Measurements from ENCODE around the gene CAPN2.
"Not testable (repeated sequence)": the region's sequence is repeated elsewhere in the genome, so short reads cannot be mapped to it uniquely, and the experiment has no call there.

The CAPN2 gene

DNA sequence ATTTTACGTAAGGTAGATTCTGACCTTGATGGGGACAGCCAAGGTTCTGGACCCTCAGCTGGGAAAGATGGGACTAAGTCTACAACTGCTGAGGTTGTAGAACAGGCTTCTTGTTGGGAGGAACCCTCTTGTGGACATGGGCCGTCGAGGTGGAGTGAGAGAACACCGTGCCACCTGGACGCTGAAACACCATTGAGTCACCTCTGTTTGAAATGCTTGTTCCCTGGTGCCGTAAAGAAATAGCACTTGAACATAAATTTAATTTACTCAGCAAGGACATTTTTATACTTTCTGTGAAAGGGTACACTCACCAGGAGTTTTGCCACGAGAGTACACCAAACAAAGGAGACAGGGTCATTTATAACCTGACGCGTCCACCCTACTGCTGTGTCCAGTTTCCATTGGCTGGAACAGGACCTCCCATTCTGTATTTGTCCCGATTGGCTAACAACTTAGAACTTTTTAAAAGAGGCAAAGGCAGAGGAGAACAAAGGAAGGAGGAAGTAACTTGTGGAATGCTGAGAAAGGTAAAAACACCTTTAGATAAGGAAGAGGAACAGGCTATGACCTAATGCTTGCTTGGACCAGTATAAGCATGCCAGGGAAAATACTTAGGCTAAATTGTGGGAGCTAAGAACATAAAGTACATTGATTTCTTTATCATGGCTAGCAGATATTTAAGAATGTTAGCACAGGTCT, 27.8 kb downstream of the CAPN2 start:
- DNase-seq: not testable (repeated sequence)

- DNase-seq: no peak
Observed at GRCh38 chr1:223741861-223742260, 29.5 kb downstream of the CAPN2 start.

DNA sequence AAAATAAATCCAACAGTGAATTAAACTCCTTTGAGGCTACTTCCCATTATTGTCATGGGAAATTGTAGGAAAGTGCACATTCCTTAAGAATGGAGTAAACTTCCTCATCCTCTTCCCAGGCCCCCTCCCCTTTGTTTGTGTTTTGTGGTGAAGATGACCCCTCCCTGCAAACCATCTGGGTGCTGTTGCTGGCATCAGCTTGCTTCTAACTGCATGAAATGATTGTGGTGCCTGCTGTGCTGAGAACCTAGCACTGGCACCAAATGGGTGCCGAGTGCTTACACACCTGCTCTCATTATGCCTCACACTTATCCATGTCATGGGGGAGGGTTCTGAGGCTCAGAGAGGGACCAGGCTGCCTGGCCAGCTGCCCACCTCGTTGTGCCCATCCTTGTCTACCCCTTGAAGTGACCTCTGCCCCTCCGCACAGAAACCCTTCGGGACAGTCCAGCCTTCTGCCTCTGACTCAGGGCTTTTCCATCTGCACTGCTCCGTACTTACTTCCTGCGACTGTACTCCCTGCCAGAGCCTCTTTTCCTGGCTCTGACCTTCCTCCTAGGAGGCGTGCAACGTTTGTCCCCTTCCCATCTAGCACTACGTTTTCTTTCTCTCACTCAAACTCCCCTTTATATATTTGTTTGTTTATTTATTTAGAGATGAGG, 30.6 kb downstream of the CAPN2 start:
- DNase-seq: peak in 1 of 2 experiments; percentile 2

DNA sequence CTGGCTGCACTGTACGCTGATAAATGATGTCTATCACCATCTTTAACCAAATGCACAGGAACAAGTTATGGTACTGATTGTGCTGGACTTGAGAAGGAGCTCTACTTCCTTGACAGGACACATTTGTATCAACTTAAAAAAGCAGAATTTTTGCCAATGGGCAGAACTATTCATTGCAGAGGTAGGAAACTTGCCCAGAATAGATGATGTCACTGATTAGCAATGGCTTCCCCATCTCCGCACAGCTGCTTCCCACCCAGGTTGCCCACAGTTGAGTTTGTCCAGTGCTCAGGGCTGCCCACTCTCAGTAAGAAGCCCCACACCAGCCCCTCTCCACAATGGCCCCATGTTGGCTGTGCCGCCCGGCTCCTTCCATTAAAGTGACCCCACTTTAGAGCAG, 33.4 kb downstream of the CAPN2 start:
- no peak for DNase-seq

DNA sequence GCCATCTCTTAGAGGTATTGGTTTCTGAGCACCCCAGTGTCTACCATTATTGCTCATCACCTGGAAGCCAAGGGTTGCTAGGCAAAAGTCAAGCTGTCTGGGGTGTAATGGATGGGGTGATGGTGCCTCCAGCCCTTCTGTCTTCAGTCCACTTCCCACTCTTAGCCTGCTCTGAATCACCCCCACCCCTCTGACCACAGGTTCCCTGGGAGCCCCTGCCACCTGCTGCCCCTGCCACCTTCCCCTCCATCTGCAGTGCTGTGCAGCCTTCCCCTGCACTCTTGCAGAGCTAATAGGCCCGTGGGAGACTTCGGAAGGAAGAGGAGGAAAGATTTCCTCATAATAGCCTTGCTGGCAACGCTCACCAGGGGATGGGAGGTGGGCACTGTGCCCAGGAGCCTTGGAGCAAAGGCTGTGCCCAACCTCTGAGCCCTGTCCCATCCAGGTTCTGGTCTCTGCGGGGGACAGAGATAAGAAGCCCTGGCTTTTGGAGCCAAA, 35.5 kb downstream of the CAPN2 start:
- DNase-seq: no peak

DNA sequence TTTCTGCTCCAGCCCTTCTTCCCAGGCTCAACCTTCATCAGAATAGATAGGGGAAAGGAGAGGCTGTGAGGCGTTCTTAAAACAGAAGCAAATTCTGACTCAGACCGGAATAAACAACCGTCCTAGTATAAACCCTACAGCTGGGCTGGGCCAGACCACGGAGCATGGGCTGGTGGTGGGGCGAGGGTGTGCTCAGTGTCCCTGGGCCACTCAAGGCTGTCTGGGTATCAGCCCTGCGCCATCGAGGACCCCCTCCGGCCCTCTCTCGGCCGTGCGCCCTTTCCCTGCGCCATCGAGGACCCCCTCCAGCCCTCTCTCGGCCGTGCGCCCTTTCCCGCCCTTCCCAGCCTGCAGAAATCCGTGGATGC, 36.0 kb downstream of the CAPN2 start:
- no peak for DNase-seq

DNA sequence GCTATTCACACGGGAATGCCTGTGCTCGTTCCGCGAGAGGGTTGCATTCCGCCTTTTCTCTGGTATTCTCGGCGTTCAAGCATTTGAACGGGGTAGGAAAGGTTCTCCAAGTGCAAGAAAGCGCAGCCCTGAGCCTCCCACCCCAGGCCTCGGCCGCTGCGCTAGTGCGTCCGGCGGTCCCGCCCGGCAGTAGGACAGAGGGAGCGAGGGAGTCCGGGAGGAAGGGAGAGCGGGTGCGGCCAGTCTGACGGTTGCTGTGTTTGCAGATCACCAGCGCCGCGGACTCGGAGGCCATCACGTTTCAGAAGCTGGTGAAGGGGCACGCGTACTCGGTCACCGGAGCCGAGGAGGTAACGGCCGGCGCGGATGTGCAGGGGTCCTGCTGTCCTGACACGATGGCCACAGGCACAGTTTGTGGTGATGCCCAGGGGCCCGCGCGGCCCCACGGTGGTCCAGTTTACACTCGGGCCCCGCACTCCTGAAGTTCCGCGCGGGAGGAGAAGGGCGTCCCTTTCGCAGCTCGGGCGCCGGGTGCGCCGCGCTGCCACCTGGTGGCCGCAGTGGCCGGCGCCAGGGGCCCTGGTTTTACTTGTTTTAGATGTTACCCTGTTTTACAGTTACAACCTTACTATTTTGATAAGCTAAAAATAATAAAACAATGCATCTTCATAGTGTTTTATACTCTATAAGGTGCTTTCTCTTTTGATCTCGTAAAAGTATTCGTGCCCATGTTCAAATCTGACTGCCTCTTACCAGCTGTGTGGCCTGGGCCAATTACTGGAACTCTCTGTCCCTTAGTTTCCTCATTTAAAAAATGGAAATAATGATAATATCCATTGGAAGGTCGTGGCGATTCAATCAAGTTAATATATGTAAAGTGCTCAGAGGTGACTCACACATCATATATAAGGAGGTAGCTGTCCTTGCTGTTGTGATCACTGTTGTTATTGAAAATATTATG, 36.7 kb downstream of the CAPN2 start:
- DNase-seq: no peak

DNA sequence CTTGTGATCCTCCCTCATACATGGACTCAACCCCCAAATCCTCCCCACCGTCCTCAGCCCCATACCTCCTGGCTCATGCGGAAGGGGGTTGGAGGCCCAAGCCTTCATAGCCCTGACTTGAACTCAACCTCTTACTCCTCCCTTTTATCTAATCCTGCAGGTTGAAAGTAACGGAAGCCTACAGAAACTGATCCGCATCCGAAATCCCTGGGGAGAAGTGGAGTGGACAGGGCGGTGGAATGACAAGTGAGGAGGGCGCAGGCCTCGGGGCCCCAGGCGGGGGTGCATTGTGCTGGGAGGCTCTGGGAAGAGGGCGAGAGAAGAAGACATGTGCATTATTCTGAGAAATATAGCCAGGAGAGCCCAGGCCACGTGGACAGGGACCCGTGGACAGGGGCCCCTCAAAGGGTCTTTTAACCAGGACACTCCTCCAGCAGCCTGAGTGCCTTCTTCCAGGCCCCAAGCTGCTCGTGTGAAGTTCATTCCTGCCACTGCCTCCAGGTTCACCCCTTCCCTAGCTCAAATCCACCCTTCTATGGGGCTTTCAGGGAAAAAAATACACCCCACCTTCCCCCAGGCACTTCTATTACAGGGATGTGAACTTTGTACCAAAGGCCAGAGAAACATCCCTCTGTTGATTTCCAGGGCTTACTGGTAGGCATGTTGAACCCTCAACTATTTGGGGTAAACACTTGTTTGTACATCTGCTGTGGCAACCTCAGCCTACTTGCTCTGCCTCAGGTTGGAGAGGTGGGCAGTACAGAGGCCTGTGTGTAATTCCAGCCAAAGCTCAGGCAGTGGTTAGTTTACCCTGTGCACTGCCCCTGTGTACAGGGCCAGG, 38.6 kb downstream of the CAPN2 start:
- no peak for DNase-seq

DNA sequence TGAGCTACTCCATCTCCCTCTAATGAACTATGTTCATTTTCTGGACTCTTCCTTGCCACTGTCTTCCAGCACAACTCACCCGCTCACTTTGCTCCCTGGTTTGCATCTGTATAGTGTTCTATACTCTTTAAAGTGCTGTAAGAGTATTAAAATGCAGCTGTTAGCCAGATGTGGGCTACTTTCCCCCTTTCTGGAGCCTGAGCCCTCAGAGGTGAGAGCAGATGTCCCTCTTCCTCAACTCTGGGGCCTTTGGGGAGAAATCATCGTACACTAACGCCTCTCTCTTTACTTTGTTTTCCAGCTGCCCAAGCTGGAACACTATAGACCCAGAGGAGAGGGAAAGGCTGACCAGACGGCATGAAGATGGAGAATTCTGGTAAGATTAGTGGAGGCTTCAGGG, 39.4 kb downstream of the CAPN2 start:
- DNase-seq: no peak

- DNase-seq: no peak
Observed at GRCh38 chr1:223752721-223753515, 40.6 kb downstream of the CAPN2 start.

DNA sequence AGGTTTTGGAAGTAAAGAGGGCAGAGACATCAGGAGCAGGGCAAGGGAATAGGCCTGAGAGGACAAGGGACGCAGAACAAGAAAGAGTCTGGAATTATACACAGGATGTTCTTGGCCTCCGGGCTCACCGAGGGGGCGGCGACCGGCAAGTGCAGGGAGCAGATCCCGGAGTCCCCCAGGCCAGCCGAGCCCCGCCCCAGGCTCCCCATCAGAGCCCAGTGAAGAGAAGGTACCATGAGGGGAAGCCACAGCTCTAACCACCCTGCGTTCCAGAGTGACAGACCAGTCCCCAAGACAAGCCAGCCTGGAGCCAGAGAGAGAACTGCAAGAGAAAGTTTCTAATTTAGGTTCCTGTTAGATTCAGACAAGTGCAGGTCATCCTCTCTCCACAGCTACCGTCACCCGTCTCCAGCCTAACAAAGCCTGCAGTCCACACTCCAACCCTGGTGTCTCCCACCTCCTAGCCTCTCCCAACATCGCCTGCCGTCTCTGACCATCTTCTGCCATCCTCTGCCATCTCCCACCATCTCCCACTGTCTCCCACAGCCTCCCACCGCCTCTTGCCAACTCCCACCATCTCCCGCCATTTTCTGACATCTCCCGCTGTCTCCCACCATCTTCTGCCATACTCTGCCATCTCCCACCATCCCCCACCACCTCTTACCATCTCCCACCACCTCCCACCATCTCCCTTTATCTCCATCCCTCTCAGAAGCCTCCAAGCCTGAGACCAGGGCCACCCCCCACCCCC, 42.5 kb downstream of the CAPN2 start:
- DNase-seq: no peak

- DNase-seq: no peak
Observed at GRCh38 chr1:223755432-223755792, 43.1 kb downstream of the CAPN2 start.

- DNase-seq: no peak
Observed at GRCh38 chr1:223755992-223756775, 43.8 kb downstream of the CAPN2 start.

- no peak for DNase-seq
Observed at GRCh38 chr1:223756806-223757700, 44.7 kb downstream of the CAPN2 start.

- DNase-seq: no peak
Observed at GRCh38 chr1:223758734-223759133, 46.4 kb downstream of the CAPN2 start.

DNA sequence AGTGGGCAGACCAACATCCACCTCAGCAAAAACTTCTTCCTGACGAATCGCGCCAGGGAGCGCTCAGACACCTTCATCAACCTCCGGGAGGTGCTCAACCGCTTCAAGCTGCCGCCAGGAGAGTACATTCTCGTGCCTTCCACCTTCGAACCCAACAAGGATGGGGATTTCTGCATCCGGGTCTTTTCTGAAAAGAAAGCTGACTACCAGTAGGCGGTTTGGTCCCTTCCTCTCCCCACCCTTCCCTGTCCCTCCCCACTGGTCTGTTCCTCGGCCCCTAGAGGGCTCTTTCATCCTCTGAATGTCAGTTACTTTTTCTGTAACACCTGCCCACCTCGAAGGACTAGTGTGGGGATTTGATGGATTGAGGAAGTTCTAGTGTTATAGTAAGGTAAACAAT, 46.9 kb downstream of the CAPN2 start:
- DNase-seq: no peak

DNA sequence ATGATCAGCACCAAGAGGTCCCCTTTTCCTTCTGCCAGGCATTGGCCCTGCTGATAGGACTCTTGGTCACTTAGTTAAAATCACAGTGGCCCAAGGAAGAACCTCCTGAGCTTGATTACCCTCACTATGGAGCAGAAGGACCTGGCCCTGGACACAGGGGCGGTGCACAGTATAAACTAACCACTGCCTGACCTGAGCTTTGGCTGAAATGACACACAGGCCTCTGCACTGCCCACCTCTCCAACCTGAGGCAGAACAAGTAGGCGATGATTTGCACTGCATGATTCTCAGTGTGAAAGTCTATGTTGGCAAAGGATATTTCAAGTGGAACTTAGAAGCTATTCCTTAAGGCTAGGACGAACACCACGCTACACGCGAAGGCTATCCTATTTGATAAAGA, 48.5 kb downstream of the CAPN2 start:
- no peak for DNase-seq

DNA sequence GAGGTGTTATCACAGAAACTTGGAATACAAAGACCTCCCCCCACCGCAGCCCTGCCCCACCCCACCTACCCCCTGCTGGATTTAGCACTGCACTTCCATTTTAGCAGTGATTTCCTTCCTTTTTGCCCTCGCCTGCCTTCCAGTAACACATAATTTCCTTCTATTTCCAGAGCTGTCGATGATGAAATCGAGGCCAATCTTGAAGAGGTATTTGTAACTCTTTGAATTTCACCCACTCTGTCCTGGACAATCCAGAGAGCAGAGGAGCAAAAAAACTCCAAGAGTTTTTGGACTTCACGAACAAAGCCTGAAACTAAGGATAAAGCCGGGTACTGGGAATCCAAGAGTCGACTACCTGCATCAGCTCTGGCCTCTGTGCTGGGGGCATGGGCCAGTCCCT, 49.1 kb downstream of the CAPN2 start:
- DNase-seq: no peak

- no peak for DNase-seq
Observed at GRCh38 chr1:223763251-223763650, 50.9 kb downstream of the CAPN2 start.

Measured in NCI-H524 (cell line).